Trophoblast cell (in vitro differentiated cells and primary cell): ENCODE data around the gene STX5.

Experiments
- DNase-seq, 2 donors: peaks; one replicate each; pipeline ENCODE4 v3.0.0-alpha.2; 2016
- H2AFZ ChIP-seq: 2 replicates; pipeline ENCODE4 v1.6.1; 2013; ENCODE audit warnings: low read length, moderate library complexity, mild to moderate bottlenecking; ENCODE audit not compliant: insufficient read depth, poor library complexity
- H2AK5ac ChIP-seq: 2 replicates; pipeline ENCODE4 v1.6.1; 2013; ENCODE audit warnings: mild to moderate bottlenecking, low read length
- H2BK120ac ChIP-seq: 2 replicates; pipeline ENCODE4 v1.6.1; 2013; ENCODE audit warnings: low read length, mild to moderate bottlenecking, moderate library complexity; ENCODE audit not compliant: insufficient read depth, poor library complexity
- H2BK12ac ChIP-seq: 2 replicates; pipeline ENCODE4 v1.6.1; 2013; ENCODE audit warnings: mild to moderate bottlenecking, low read length, moderate library complexity
- H2BK5ac ChIP-seq: 2 replicates; pipeline ENCODE4 v1.6.1; 2013; ENCODE audit warnings: low read length, low read depth, moderate library complexity, mild to moderate bottlenecking; ENCODE audit not compliant: poor library complexity
- H3K14ac ChIP-seq: 2 replicates; pipeline ENCODE4 v1.6.1; 2013; ENCODE audit warnings: mild to moderate bottlenecking, low read length
- H3K18ac ChIP-seq: 2 replicates; pipeline ENCODE4 v1.6.1; 2013; ENCODE audit warnings: mild to moderate bottlenecking, low read length
- H3K23ac ChIP-seq: 2 replicates; pipeline ENCODE4 v1.6.1; 2013; ENCODE audit warnings: low read length
- H3K27ac ChIP-seq: 2 replicates; pipeline ENCODE4 v1.5.1; 2013; ENCODE audit warnings: low read depth, mild to moderate bottlenecking, inconsistent platforms, low read length, moderate library complexity
- H3K27me3 ChIP-seq: 2 replicates; pipeline ENCODE4 v1.6.1; 2013; ENCODE audit warnings: inconsistent platforms, mild to moderate bottlenecking, low read length, moderate library complexity; ENCODE audit not compliant: insufficient read depth
- H3K36me3 ChIP-seq, 2 experiments: 1 replicate in 1 of 2; 2 replicates in 1 of 2; pipeline ENCODE4 v1.6.1; 2013; ENCODE audit warnings: low read length in 2 of 2, mild to moderate bottlenecking in 2 of 2, moderate library complexity in 1 of 2; ENCODE audit not compliant: insufficient read depth in 2 of 2, control insufficient read depth in 1 of 2
- H3K4ac ChIP-seq: 2 replicates; pipeline ENCODE4 v1.6.1; 2013; ENCODE audit warnings: low read depth, mild to moderate bottlenecking, low read length, moderate library complexity
- H3K4me1 ChIP-seq, 2 experiments: 1 replicate in 1 of 2; 2 replicates in 1 of 2; pipeline ENCODE4 v1.6.1; 2013; ENCODE audit warnings: low read length in 2 of 2, mild to moderate bottlenecking in 2 of 2, moderate library complexity in 1 of 2; ENCODE audit not compliant: insufficient read depth in 2 of 2, control insufficient read depth in 1 of 2
- H3K4me2 ChIP-seq: 2 replicates; pipeline ENCODE4 v1.6.1; 2013; ENCODE audit warnings: inconsistent platforms, mild to moderate bottlenecking, low read length, moderate library complexity
- H3K4me3 ChIP-seq: 2 replicates; pipeline ENCODE4 v1.5.1; 2013; ENCODE audit warnings: mild to moderate bottlenecking, low read depth, low read length, inconsistent platforms
- H3K79me1 ChIP-seq: one replicate; pipeline ENCODE4 v1.6.1; 2013; ENCODE audit warnings: low read length
- H3K79me2 ChIP-seq: 2 replicates; pipeline ENCODE4 v1.6.1; 2013; ENCODE audit warnings: low read length, mild to moderate bottlenecking; ENCODE audit not compliant: control insufficient read depth, insufficient read depth, poor library complexity
- H3K9ac ChIP-seq: 2 replicates; pipeline ENCODE4 v1.6.1; 2013; ENCODE audit warnings: mild to moderate bottlenecking, low read length
- H3K9me3 ChIP-seq: 2 replicates; pipeline ENCODE4 v1.6.1; 2013; ENCODE audit warnings: low read depth, mild to moderate bottlenecking, control low read depth, inconsistent platforms, low read length; ENCODE audit not compliant: insufficient read depth
- H4K12ac ChIP-seq: 2 replicates; pipeline ENCODE4 v1.6.1; 2013; ENCODE audit warnings: low read depth, mild to moderate bottlenecking, low read length, moderate library complexity
- H4K8ac ChIP-seq: 2 replicates; pipeline ENCODE4 v1.6.1; 2013; ENCODE audit warnings: low read depth, mild to moderate bottlenecking, low read length, moderate library complexity
- H4K91ac ChIP-seq: one replicate; pipeline ENCODE4 v1.6.1; 2013; ENCODE audit warnings: low read depth, mild to moderate bottlenecking, low read length, moderate library complexity
- WGBS: extraction: QIAGEN DNeasy Blood & Tissue Kit; methylation state at CpG from one replicate; pipeline ENCODE4 v1.1.7; 2013; ENCODE audit warnings: missing lambda C conversion rate; ENCODE audit not compliant: insufficient read length, insufficient coverage; ENCODE audit errors: extremely low coverage; 5-methylcytosine and 5-hydroxymethylcytosine counted together

STX5 gene

DNA sequence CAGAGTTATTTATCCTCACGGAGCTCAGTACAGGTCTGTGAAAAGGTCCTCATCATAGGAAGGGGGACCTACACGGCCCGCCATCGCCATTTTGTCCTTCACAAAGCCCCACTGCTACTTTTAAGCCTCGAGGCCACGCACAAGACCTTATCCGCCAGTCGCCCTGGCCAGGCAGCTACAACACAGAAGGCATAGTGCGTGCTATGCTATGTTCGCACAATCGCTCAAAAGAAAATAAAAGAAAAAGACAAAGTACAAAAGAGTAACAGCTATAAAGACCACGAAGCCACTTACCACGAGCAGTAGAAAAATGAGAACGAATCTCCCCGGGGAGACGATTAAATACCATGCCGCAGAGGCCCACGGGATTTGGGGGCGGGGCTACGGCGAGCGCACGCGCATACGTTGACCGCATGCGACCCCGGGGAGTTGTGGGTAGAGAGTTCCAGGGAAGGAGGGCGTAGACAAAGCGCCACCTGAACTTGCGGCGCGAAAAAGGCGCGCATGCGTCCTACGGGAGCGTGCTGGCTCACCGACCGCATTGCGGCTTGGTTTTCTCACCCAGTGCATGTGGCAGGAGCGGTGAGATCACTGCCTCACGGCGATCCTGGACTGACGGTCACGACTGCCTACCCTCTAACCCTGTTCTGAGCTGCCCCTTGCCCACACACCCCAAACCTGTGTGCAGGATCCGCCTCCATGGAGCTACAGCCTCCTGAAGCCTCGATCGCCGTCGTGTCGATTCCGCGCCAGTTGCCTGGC is 23.9 kb upstream of the STX5 start:
- peak overlapping the region; percentile 21 for H2AFZ ChIP-seq
- peaks cover 4 to 30% of the 10 kb centered on the region in 2 experiments for H3K36me3 ChIP-seq
- WGBS = no CpG with 5 or more reads among the region's 54 CpGs
- H4K8ac ChIP-seq = peak overlapping the region; percentile 68
- peak overlapping the region; percentile 88 for H3K14ac ChIP-seq
- peak overlapping the region; percentile 94 for H4K91ac ChIP-seq
- DNase-seq = peak; percentile 99 to 100
- H3K79me1 ChIP-seq = peaks cover 22% of the 10 kb centered on the region
- peak overlapping the region; percentile 92 for H3K27ac ChIP-seq
- H3K4ac ChIP-seq = peak overlapping the region; percentile 95
- H2BK120ac ChIP-seq = peak overlapping the region; percentile 84
- H3K9me3 ChIP-seq = no peaks in the 10 kb centered on the region
- H3K18ac ChIP-seq = peak overlapping the region; percentile 73
- H4K12ac ChIP-seq = peak overlapping the region; percentile 92
- H3K79me2 ChIP-seq = peaks cover 17% of the 10 kb centered on the region
- no peaks in the 10 kb centered on the region for H3K27me3 ChIP-seq
- H3K4me1 ChIP-seq = peaks cover 12 to 20% of the 10 kb centered on the region in 2 experiments
- H3K9ac ChIP-seq = peak overlapping the region; percentile 98
- peak overlapping the region; percentile 85 for H3K4me2 ChIP-seq
- H2AK5ac ChIP-seq = peak overlapping the region; percentile 79
- H3K23ac ChIP-seq = no peak overlapping the region
- peak overlapping the region; percentile 90 for H3K4me3 ChIP-seq
- peak overlapping the region; percentile 28 for H2BK12ac ChIP-seq
- H2BK5ac ChIP-seq = peak overlapping the region; percentile 77

DNA sequence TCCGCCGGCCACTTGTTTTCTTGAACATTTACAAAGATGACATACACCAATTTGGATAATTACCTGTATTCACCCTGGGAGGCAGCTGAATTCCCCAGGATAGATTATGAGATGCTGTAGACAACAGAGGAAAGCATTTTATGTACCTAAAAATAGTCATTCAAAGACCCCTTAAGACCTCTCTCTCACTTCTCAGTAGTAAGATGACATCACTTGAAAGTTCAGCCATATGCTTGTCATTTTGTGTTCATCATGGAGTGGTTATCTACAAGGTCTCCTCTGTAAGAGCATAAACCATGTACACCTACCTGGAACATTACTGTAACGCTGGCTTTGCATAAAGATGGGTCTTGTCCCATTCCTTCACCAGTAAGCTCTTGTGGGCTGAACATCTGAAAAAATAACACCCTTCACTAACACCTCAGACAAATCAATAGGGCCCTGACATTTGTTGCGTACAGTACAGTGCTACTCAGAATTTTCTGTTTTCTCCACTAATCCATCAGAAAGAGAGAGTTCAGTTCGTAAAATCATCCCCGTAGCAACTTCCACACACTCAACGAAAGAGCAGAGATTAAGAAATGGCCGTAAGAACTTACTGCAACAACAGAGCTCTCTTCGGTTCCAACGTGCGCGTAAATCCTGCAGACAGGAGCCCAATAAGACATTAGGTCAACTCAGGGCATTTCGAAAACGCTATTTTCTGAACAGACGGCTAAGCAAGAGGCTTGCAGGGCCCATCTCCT is 23.1 kb upstream of the STX5 start:
- Histone ChIP-seq H3K79me2 (peaks cover 17% of the 10 kb centered on the region), H3K9ac (peak overlapping the region; percentile 98), H3K4ac (peak overlapping the region; percentile 95), H2BK120ac (peak overlapping the region; percentile 69), H2AFZ (no peak overlapping the region), H3K18ac (peak overlapping the region; percentile 68), H3K4me1 (peaks cover 9 to 19% of the 10 kb centered on the region in 2 experiments), H4K91ac (peak overlapping the region; percentile 83), H3K4me3 (peak overlapping the region; percentile 90), H3K27me3 (no peaks in the 10 kb centered on the region), H3K79me1 (peaks cover 22% of the 10 kb centered on the region), H3K23ac (no peak overlapping the region), H3K4me2 (peak overlapping the region; percentile 85), H3K9me3 (no peaks in the 10 kb centered on the region), H2AK5ac (peak overlapping the region; percentile 79), H2BK12ac (peak overlapping the region; percentile 20), H4K8ac (peak overlapping the region; percentile 68), H2BK5ac (peak overlapping the region; percentile 70), H4K12ac (peak overlapping the region; percentile 37), H3K27ac (peak overlapping the region; percentile 55), H3K36me3 (peaks cover 4 to 30% of the 10 kb centered on the region in 2 experiments), H3K14ac (peak overlapping the region; percentile 88)
- WGBS = no CpG with 5 or more reads among the region's 15 CpGs
- DNase-seq = no peak

DNA sequence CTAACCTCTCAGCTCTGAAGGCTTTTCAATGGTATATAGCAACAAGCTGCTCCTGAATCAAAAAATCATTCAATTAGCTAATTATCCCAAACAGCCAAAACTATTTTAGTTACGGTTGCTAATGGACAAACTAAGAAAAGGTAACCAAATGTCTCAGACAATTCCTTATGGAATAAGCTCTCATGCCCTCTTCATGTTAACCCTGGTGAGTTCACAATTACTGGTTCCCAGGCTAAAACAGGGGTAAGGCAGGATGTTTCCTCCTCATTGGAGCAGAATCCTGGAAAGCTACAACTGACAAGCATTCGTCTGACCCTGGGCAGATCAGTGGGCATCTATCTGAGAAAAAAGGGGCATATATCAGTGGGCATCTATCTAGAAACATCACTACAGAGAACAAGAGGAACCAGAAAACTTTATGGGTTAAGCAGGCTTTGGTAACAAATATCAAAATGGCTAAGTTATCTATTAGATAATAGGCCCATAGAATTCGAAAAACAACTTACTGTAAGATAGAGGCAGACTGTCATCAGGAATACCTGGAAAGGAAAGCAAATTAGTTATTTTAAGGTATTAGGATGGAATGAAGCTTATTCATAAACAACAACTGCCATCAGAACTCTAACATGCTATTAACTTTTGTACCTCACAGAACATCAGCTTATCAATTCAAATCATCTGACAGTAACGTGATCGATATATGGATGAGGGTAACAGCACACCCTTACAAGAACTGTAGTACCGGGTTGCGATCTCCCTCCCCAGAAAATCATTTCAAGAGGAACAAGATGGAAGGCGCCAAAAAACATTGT is 22.4 kb upstream of the STX5 start:
- Histone ChIP-seq H3K27ac (peak overlapping the region; percentile 55), H2BK5ac (no peak overlapping the region), H4K12ac (no peak overlapping the region), H3K14ac (no peak overlapping the region), H3K36me3 (peaks cover 4 to 30% of the 10 kb centered on the region in 2 experiments), H3K4me3 (peak overlapping the region; percentile 62), H3K27me3 (no peaks in the 10 kb centered on the region), H3K79me1 (peaks cover 17% of the 10 kb centered on the region), H3K4ac (peak overlapping the region; percentile 88), H2AFZ (no peak overlapping the region), H2BK12ac (no peak overlapping the region), H3K4me1 (peaks cover 6 to 12% of the 10 kb centered on the region in 2 experiments), H4K8ac (no peak overlapping the region), H3K9ac (peak overlapping the region; percentile 92), H2AK5ac (no peak overlapping the region), H3K79me2 (peaks cover 15% of the 10 kb centered on the region), H3K4me2 (peak overlapping the region; percentile 90), H3K18ac (no peak overlapping the region), H3K9me3 (no peaks in the 10 kb centered on the region), H4K91ac (no peak overlapping the region), H3K23ac (no peak overlapping the region), H2BK120ac (no peak overlapping the region)
- DNase-seq = no peak
- WGBS = no CpG with 5 or more reads among the region's 8 CpGs
